ENCODE measurements around the gene SLC12A4. TPM values are rescaled to one million over a fixed set of nuclear protein-coding genes. Genes with fewer than 3 reads are reported as not detected.

The SLC12A4 gene
- total and polyA plus RNA-seq, 2 of the 13 experiments (the other 11 are each of a cell fraction or from before 2014, with no cell fraction given): 65.1 to 84.3 TPM

GRCh38 chr16:67942510-67943255 is 25.8 kb downstream of the SLC12A4 start (continued):
- peak; percentile 70; the same call in 1 of the 2 replicates for TF ChIP-seq AFF4 (CRISPR knock-in tag; IDR thresholded peaks at IDR 0.05)
- peak; percentile 87 for TF ChIP-seq ZBTB33 (CRISPR knock-in tag; IDR thresholded peaks at IDR 0.05)
- TF ChIP-seq ZBTB3 (CRISPR knock-in tag; IDR thresholded peaks at IDR 0.05; ENCODE audit: borderline replicate concordance, low read depth): no peak; the same call in 1 of the 2 replicates
- TF ChIP-seq ZNF619 (CRISPR knock-in tag; IDR thresholded peaks at IDR 0.05): 0 out of 2 replicates have a peak, but pooled peaks have one; percentile 51
- TF ChIP-seq ARID2 (CRISPR knock-in tag; IDR thresholded peaks at IDR 0.05; ENCODE audit: borderline replicate concordance): no peak
- TF ChIP-seq ELK4 (CRISPR knock-in tag; IDR thresholded peaks at IDR 0.05; ENCODE audit: borderline replicate concordance): no peak
- TF ChIP-seq NCOA2 (CRISPR knock-in tag; IDR thresholded peaks at IDR 0.05): no peak
- TF ChIP-seq FOXA1 (IDR thresholded peaks at IDR 0.05): no peak
- 0 out of 2 replicates have a peak, but pooled peaks have one; percentile 25 for TF ChIP-seq FOXA1 (CRISPR knock-in tag; IDR thresholded peaks at IDR 0.05)
- TF ChIP-seq ZNF230 (CRISPR knock-in tag; IDR thresholded peaks at IDR 0.05): 0 out of 2 replicates have a peak, but pooled peaks have one; percentile 38
- no peak for TF ChIP-seq SOX6 (IDR thresholded peaks at IDR 0.05)
- no peak for TF ChIP-seq SOX6 (CRISPR knock-in tag; IDR thresholded peaks at IDR 0.05)
- TF ChIP-seq ZNF792 (CRISPR knock-in tag; IDR thresholded peaks at IDR 0.05): no peak; the same call in 1 of the 2 replicates
- TF ChIP-seq ISX (CRISPR knock-in tag; conservative IDR thresholded peaks at IDR 0.05): no peak
- no peak for TF ChIP-seq SNAPC4 (CRISPR knock-in tag; IDR thresholded peaks at IDR 0.05)
- no peak for TF ChIP-seq ZNF225 (CRISPR knock-in tag; IDR thresholded peaks at IDR 0.05)
- TF ChIP-seq NR2F1 (CRISPR knock-in tag; IDR thresholded peaks at IDR 0.05): no peak; a peak in 1 of 4 replicates
- TF ChIP-seq SKI (IDR thresholded peaks at IDR 0.05; ENCODE audit: partially characterized antibody): no peak
